ENCODE measurements around the gene KRT17. TPM values are rescaled to one million over a fixed set of nuclear protein-coding genes. Genes with fewer than 3 reads are reported as not detected.
A peak's percentile ranks its signal among the peaks of the same experiment; 100 is the strongest.
"Not testable (repeated sequence)": the region's sequence is repeated elsewhere in the genome, so short reads cannot be mapped to it uniquely, and the experiment has no call there.

KRT17 gene
- total RNA-seq, 1 donor from 2014 or later, result 5.9 TPM

GRCh38 chr17:41632482-41633105 lies 8.2 kb upstream of the KRT17 start:
- Histone ChIP-seq H3K27me3 (no peaks in the 10 kb centered on the region), H3K4me1 (no peaks in the 10 kb centered on the region), H3K9me3 (no peaks in the 10 kb centered on the region), H3K36me3 (no peaks in the 10 kb centered on the region), H3K4me3 (no peak overlapping the region), H3K27ac (no peak overlapping the region)
- ATAC-seq, result no peak
- DNase-seq, result no peak
- intact Hi-C loops (cut with DNase I), result no loop called here
- TF ChIP-seq, protein P1, sequence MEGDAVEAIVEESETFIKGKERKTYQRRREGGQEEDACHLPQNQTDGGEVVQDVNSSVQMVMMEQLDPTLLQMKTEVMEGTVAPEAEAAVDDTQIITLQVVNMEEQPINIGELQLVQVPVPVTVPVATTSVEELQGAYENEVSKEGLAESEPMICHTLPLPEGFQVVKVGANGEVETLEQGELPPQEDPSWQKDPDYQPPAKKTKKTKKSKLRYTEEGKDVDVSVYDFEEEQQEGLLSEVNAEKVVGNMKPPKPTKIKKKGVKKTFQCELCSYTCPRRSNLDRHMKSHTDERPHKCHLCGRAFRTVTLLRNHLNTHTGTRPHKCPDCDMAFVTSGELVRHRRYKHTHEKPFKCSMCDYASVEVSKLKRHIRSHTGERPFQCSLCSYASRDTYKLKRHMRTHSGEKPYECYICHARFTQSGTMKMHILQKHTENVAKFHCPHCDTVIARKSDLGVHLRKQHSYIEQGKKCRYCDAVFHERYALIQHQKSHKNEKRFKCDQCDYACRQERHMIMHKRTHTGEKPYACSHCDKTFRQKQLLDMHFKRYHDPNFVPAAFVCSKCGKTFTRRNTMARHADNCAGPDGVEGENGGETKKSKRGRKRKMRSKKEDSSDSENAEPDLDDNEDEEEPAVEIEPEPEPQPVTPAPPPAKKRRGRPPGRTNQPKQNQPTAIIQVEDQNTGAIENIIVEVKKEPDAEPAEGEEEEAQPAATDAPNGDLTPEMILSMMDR (IDR thresholded peaks at IDR 0.05), result no peak

- Histone ChIP-seq H3K27ac (no peak overlapping the region), H3K4me1 (no peaks in the 10 kb centered on the region), H3K9me3 (no peaks in the 10 kb centered on the region), H3K4me3 (no peak overlapping the region), H3K36me3 (no peaks in the 10 kb centered on the region), H3K27me3 (no peaks in the 10 kb centered on the region)
- DNase-seq (no peak), ATAC-seq (no peak)
- TF ChIP-seq, protein P1 (IDR thresholded peaks at IDR 0.05), result no peak
- intact Hi-C loops (cut with DNase I), result no loop called here
These were observed 7.5 kb upstream of the KRT17 start for GRCh38 chr17:41631898-41632285.

GRCh38 chr17:41631025-41631897 lies 6.9 kb upstream of the KRT17 start:
- no peak overlapping the region for H3K27ac ChIP-seq
- H3K9me3 ChIP-seq, result no peaks in the 10 kb centered on the region
- H3K4me1 ChIP-seq, result no peaks in the 10 kb centered on the region
- TF ChIP-seq, protein P1 (IDR thresholded peaks at IDR 0.05), result no peak
- no peak for DNase-seq
- H3K36me3 ChIP-seq, result no peaks in the 10 kb centered on the region
- H3K27me3 ChIP-seq, result no peaks in the 10 kb centered on the region
- ATAC-seq, result no peak
- no peak overlapping the region for H3K4me3 ChIP-seq
- intact Hi-C loops (cut with DNase I), result no loop called here

DNA sequence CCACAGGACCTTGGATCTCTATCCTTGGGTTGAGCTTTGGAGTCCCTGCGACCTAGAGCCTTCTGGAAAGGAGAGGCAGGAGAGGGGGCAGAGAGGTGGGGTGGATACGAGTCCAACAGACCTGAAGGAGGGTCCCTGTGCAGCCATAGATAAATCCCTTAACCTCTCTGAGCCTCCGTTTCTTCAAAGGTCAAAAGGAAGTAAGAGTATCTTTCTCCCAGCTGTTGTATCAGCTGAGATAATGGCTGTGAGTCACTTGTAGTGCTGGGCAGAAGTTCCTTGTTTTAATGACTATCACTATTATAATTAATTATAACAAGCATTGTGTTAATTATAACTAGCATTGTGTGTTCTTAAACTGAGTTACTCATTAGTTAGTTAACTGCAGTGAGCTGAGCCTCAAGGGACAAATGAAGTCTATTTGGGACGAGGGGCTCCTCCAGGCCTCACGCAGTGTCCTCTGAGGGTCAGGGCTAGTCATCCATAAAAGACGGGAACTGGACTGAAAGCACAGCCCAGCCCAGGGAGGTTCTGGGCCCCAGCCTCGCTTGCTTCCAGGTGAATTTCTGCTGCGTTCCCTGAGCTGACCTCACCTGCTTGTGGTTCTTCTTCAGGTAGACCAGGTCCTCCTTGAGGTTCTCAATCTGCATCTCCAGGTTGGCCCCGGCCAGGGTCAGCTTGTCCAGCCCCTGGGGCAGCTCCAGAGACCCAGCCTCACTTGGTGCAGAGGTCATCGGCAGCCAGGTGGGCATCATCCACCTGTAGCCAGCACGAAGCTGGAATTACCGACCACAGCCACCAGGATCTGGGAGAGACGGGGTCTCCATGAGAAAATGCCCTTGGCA lies 5.7 kb upstream of the KRT17 start:
- TF ChIP-seq, protein P1 (IDR thresholded peaks at IDR 0.05), result no peak
- DNase-seq, result no peak
- H3K4me1 ChIP-seq, result no peaks in the 10 kb centered on the region
- no peaks in the 10 kb centered on the region for H3K9me3 ChIP-seq
- H3K27ac ChIP-seq, result no peak overlapping the region
- H3K4me3 ChIP-seq, result no peak overlapping the region
- no peak for ATAC-seq
- no peaks in the 10 kb centered on the region for H3K36me3 ChIP-seq
- intact Hi-C loops (cut with DNase I), result no loop called here
- H3K27me3 ChIP-seq, result no peaks in the 10 kb centered on the region

DNA sequence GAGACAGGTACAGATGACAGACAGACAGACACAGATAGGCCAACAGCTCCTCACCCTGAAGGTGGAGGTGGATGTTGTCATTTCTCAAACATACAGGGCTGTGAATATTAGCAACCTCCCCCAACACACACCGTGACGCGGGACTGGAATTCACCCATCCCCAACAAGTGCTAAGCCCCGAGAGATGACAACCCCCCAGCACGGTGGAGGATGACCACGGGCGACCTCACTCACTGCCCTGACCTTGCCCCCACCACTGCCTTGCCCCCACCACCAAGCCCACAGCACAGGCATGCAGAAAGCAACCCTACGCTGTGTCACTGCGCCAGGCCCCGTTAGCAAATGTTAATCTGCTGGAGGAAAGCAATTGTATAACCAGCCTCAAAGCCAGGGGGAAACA lies 4.9 kb upstream of the KRT17 start:
- Histone ChIP-seq H3K9me3 (no peaks in the 10 kb centered on the region), H3K36me3 (no peaks in the 10 kb centered on the region), H3K4me3 (no peak overlapping the region), H3K27ac (no peak overlapping the region), H3K4me1 (no peaks in the 10 kb centered on the region), H3K27me3 (no peaks in the 10 kb centered on the region)
- TF ChIP-seq, protein P1 (IDR thresholded peaks at IDR 0.05), result no peak
- DNase-seq, result peak; percentile 58
- no peak for ATAC-seq
- intact Hi-C loops (cut with DNase I), result no loop called here

GRCh38 chr17:41628621-41629255 lies 4.4 kb upstream of the KRT17 start:
- DNase-seq, result peak; percentile 50
- intact Hi-C loops (cut with DNase I); ATAC-seq: not testable (repeated sequence)

DNA sequence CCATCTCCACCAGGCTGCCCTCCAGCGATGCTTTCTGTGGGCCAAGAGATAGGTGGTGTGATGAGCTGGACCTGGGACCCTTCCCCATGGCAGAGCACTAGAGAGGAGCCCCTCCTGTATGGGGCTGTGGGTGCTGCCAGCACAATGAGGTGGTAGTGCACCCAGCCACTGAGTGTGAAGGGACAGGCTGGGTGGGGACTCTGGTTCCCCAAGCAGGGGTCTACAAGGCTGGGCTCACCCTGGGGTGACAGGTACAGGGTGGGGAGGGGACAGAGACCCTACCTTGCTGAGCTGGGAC lies 3.6 kb upstream of the KRT17 start:
- intact Hi-C loops (cut with DNase I); H3K27ac ChIP-seq; H3K27me3 ChIP-seq; H3K4me1 ChIP-seq; DNase-seq; H3K9me3 ChIP-seq; ATAC-seq; H3K36me3 ChIP-seq; H3K4me3 ChIP-seq: not testable (repeated sequence)

More at GRCh38 chr17:41628621-41629255, 4.4 kb upstream of the KRT17 start:
- not testable (repeated sequence) for H3K36me3 ChIP-seq, H3K27ac ChIP-seq, H3K4me1 ChIP-seq, H3K4me3 ChIP-seq, H3K9me3 ChIP-seq, H3K27me3 ChIP-seq

All from upper lobe of right lung (tissue), 1 donor.